Endothelial cell of umbilical vein (primary cell): Measurements from ENCODE around the gene SESN1. TPM values are rescaled to one million over a fixed set of nuclear protein-coding genes. Genes with fewer than 3 reads are reported as not detected.

Source experiments
- BruUV-seq: library from RNA; stranded (reverse); fragments of 400-500 nt; replicated peaks from 2 replicates; lab custom pipeline; 2021; lab: Mats Ljungman, UMichigan
- CTCF ChIA-PET: fragments of 300-600, 350-600 bp; sonication (Branson Sonifier 250); formaldehyde crosslinking; loops from one replicate; lab custom pipeline; 2021; ENCODE audit warnings: antibody characterized with exemption, inconsistent platforms; lab: Charles Lee
- POLR2A ChIA-PET: fragments of 300-600, 350-600 bp; sonication (Branson Sonifier 250); formaldehyde crosslinking; loops from one replicate; lab custom pipeline; 2021; ENCODE audit warnings: antibody characterized with exemption, inconsistent platforms; lab: Charles Lee
- DNase-seq: peaks from one replicate; pipeline ENCODE4 v3.0.0-alpha.2; 2011; ENCODE audit warnings: low read depth, low spot score
- FAIRE-seq: peaks from 2 replicates; lab custom pipeline; 2011; peaks lifted over from hg19 to GRCh38; lab: Jason Lieb, UNC
- H2AFZ ChIP-seq: 2 replicates; pipeline ENCODE4 v1.6.0; 2012; ENCODE audit warnings: low read depth, low read length, control low read depth, inconsistent platforms
- H3K27ac ChIP-seq: 2 replicates; pipeline ENCODE4 v1.5.1; 2011; ENCODE audit warnings: low read depth, mild to moderate bottlenecking, control low read depth, low read length, moderate library complexity; ENCODE audit not compliant: insufficient read depth
- H3K27me3 ChIP-seq, 2 experiments: 2 replicates each; pipeline versions ENCODE4 v1.6.0 to v1.6.1; 2011; ENCODE audit warnings: low read length in 2 of 2, mixed read lengths in 1 of 2; ENCODE audit not compliant: control insufficient read depth in 2 of 2, insufficient read depth in 2 of 2
- H3K36me3 ChIP-seq, 2 experiments: 2 replicates in 1 of 2; 3 replicates in 1 of 2; pipeline ENCODE4 v1.5.1; 2011; ENCODE audit warnings: low read length in 2 of 2, mild to moderate bottlenecking in 1 of 2, moderate library complexity in 1 of 2; ENCODE audit not compliant: control insufficient read depth in 2 of 2, insufficient read depth in 2 of 2; ENCODE audit errors: extremely low read depth in 1 of 2
- H3K4me1 ChIP-seq: 3 replicates; pipeline ENCODE4 v1.5.1; 2011; ENCODE audit warnings: mild to moderate bottlenecking, low read length; ENCODE audit not compliant: control insufficient read depth, insufficient read depth; ENCODE audit errors: extremely low read depth
- H3K4me2 ChIP-seq: 2 replicates; pipeline ENCODE4 v1.6.1; 2011; ENCODE audit warnings: low read length, control low read depth, mixed read lengths; ENCODE audit not compliant: insufficient read depth
- H3K4me3 ChIP-seq, 3 experiments: fragments of 200-600 bp in 1 of 3; sonication (generic), shearing (Covaris generic) in 1 of 3; replicated peaks in 1 of 3; 2 replicates each; pipeline ENCODE4 v1.5.1; 2011 to 2016; ENCODE audit warnings: control low read depth in 3 of 3, low read length in 3 of 3, mild to moderate bottlenecking in 2 of 3, inconsistent platforms in 1 of 3, low read depth in 1 of 3, moderate library complexity in 1 of 3; ENCODE audit not compliant: insufficient read depth in 1 of 3
- H3K79me2 ChIP-seq: 2 replicates; pipeline ENCODE4 v1.6.0; 2012; ENCODE audit warnings: low read length, inconsistent platforms; ENCODE audit not compliant: control insufficient read depth, insufficient read depth
- H3K9ac ChIP-seq: replicated peaks from 2 replicates; pipeline ENCODE3; 2011; ENCODE audit warnings: low read length, control low read depth; ENCODE audit not compliant: insufficient read depth; ENCODE audit errors: extremely low read depth
- H3K9me1 ChIP-seq: replicated peaks from 3 replicates; pipeline ENCODE4 v1.6.0; 2011; ENCODE audit warnings: mild to moderate bottlenecking, low read length; ENCODE audit not compliant: control insufficient read depth, insufficient read depth; ENCODE audit errors: extremely low read depth
- H3K9me3 ChIP-seq: replicated peaks from 2 replicates; pipeline ENCODE4 v1.5.1; 2012; ENCODE audit warnings: low read length, inconsistent platforms; ENCODE audit not compliant: control insufficient read depth, insufficient read depth
- H4K20me1 ChIP-seq: replicated peaks from 2 replicates; pipeline ENCODE3; 2011; ENCODE audit warnings: mild to moderate bottlenecking, low read length; ENCODE audit not compliant: control insufficient read depth, insufficient read depth; ENCODE audit errors: extremely low read depth
- EZH2 ChIP-seq: IDR thresholded peaks from 2 replicates; pipeline ENCODE4 v1.6.1; 2012; ENCODE audit warnings: borderline replicate concordance, low read depth, mild to moderate bottlenecking, moderate library complexity, low read length, inconsistent platforms; ENCODE audit not compliant: severe bottlenecking
- FOS ChIP-seq: IDR thresholded peaks from 2 replicates; pipeline ENCODE4 v1.6.1; 2011; ENCODE audit warnings: mild to moderate bottlenecking, low read length, moderate library complexity, borderline replicate concordance; ENCODE audit not compliant: insufficient read depth
- GATA2 ChIP-seq: IDR thresholded peaks from 2 replicates; pipeline ENCODE4 v1.7.0; 2011; ENCODE audit warnings: low read depth, mild to moderate bottlenecking, moderate library complexity, mixed read lengths, low read length; ENCODE audit not compliant: insufficient read length, insufficient read depth
- JUN ChIP-seq: IDR thresholded peaks from 2 replicates; pipeline ENCODE4 v1.6.1; 2011; ENCODE audit warnings: borderline replicate concordance, low read depth; ENCODE audit not compliant: insufficient read length, insufficient read depth
- MYC ChIP-seq: IDR thresholded peaks from one replicate; pipeline ENCODE4 v1.6.1; 2011; ENCODE audit warnings: mild to moderate bottlenecking, low read depth, low read length
- POLR2A ChIP-seq: IDR thresholded peaks from 2 replicates; pipeline ENCODE4 v1.6.1; 2012; ENCODE audit warnings: low read depth, mild to moderate bottlenecking, control low read depth, low read length
- POLR2AphosphoS5 ChIP-seq: IDR thresholded peaks from 2 replicates; pipeline ENCODE4 v1.6.1; 2012; ENCODE audit warnings: low read depth, mild to moderate bottlenecking, control low read depth, low read length, moderate library complexity; ENCODE audit not compliant: insufficient read depth
- dilution Hi-C: fragments of 300-500 bp; cut with MboI; formaldehyde crosslinking; loops from one replicate; pipeline ENCODE4 v1.15.0; 2019; ENCODE audit warnings: low sequenced_read_pairs; ENCODE audit not compliant: extremely low pct_ligation_motif_present
- intact Hi-C: fragments of 100-400 bp; cut with micrococcal nuclease; formaldehyde crosslinking; loops from one replicate; pipeline ENCODE4 v1.10.0; 2022
- polyA plus RNA-seq, 4 experiments: library from polyadenylated mRNA; depleted of rRNA in 3 of 4; stranded (reverse) in 3 of 4; unstranded in 1 of 4; fragments of >200 nt; gene quantifications; 2 replicates each; pipeline versions ENCODE4 v1.2.1 to v1.2.3, GENCODE V29; 2011 to 2012; ENCODE audit warnings: missing spikeins in 1 of 4
- total RNA-seq: library from RNA; stranded (reverse); gene quantifications from 2 replicates; pipeline ENCODE4 v1.2.3, GENCODE V29; 2021
- TF ChIP-seq, protein P1 (sequence below), 2 donors: IDR thresholded peaks; 1 replicate in 1 of 2; 2 replicates in 1 of 2; pipeline ENCODE4 v1.5.1; 2011; ENCODE audit warnings: low read length in 2 of 2, mild to moderate bottlenecking in 2 of 2, moderate library complexity in 2 of 2, control low read depth in 1 of 2, inconsistent platforms in 1 of 2, low read depth in 1 of 2; ENCODE audit not compliant: insufficient read depth in 1 of 2; ENCODE audit errors: extremely low read depth in 1 of 2
- TF ChIP-seq, protein P2 (sequence below): IDR thresholded peaks from 2 replicates; pipeline ENCODE4 v1.6.1; 2011; ENCODE audit not compliant: insufficient read depth, insufficient read length

Gene SESN1
- total and polyA plus RNA-seq, 2 donors (not counting 3 experiments of a cell fraction or from before 2014, with no cell fraction given), result 7.1 to 15.6 TPM

GRCh38 chr6:109002882-109003281 lies 91.8 kb downstream of the SESN1 start:
- H3K9ac ChIP-seq, result no peak overlapping the region
- H3K4me2 ChIP-seq, result no peak overlapping the region
- intact Hi-C loops, result no loop called here
- peaks cover 0 to 4% of the 10 kb centered on the region in 2 experiments for H3K36me3 ChIP-seq
- FAIRE-seq, result no peak
- CTCF ChIA-PET, result no interaction called here
- no TSS peak for BruUV-seq
- TF ChIP-seq JUN, result no peak
- TF ChIP-seq POLR2A, result no peak
- no peak for TF ChIP-seq GATA2
- TF ChIP-seq POLR2AphosphoS5, result no peak
- no peak for TF ChIP-seq FOS
- TF ChIP-seq, protein P1, sequence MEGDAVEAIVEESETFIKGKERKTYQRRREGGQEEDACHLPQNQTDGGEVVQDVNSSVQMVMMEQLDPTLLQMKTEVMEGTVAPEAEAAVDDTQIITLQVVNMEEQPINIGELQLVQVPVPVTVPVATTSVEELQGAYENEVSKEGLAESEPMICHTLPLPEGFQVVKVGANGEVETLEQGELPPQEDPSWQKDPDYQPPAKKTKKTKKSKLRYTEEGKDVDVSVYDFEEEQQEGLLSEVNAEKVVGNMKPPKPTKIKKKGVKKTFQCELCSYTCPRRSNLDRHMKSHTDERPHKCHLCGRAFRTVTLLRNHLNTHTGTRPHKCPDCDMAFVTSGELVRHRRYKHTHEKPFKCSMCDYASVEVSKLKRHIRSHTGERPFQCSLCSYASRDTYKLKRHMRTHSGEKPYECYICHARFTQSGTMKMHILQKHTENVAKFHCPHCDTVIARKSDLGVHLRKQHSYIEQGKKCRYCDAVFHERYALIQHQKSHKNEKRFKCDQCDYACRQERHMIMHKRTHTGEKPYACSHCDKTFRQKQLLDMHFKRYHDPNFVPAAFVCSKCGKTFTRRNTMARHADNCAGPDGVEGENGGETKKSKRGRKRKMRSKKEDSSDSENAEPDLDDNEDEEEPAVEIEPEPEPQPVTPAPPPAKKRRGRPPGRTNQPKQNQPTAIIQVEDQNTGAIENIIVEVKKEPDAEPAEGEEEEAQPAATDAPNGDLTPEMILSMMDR (IDR thresholded peaks at IDR 0.05; ENCODE audit: extremely low read depth in 1 of 2, insufficient read depth in 1 of 2, low read depth in 1 of 2, low read length in 2 of 2), result no peak
- TF ChIP-seq EZH2, result no peak
- no peak for TF ChIP-seq MYC
- TF ChIP-seq, protein P2, sequence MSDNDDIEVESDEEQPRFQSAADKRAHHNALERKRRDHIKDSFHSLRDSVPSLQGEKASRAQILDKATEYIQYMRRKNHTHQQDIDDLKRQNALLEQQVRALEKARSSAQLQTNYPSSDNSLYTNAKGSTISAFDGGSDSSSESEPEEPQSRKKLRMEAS, result no peak
- H4K20me1 ChIP-seq, result peaks cover 2% of the 10 kb centered on the region
- no peak overlapping the region for H3K27ac ChIP-seq
- H3K4me1 ChIP-seq, result no peaks in the 10 kb centered on the region
- no peak overlapping the region for H2AFZ ChIP-seq
- dilution Hi-C loops, result no loop called here
- H3K27me3 ChIP-seq, result no peaks in the 10 kb centered on the region
- DNase-seq, result no peak
- no peaks in the 10 kb centered on the region for H3K9me3 ChIP-seq
- H3K79me2 ChIP-seq, result peaks cover 7% of the 10 kb centered on the region
- no peaks in the 10 kb centered on the region for H3K9me1 ChIP-seq
- POLR2A ChIA-PET, result no interaction called here
- H3K4me3 ChIP-seq, result no peak overlapping the region
